CD4-positive, alpha-beta T cell treated with Interleukin-2 at 100 ng/mL for 4 hours (primary cell): Measurements from ENCODE around the gene NUTM2D.
"Not testable (repeated sequence)": the region's sequence is repeated elsewhere in the genome, so short reads cannot be mapped to it uniquely, and the experiment has no call there.

Experiments
- DNase-seq: peaks from one replicate; pipeline ENCODE4 v3.0.0-alpha.2; 2020; ENCODE audit warnings: low spot score

NUTM2D gene

GRCh38 chr10:87357444-87357843, at the start of gene NUTM2D:
Gene NUTM2D (plus strand): TSS chr10:87357744. CDS start chr10:87358266, 522 bp downstream.
- not testable (repeated sequence) for DNase-seq

- not testable (repeated sequence) for DNase-seq
These were observed 48.8 kb upstream of the NUTM2D start for GRCh38 chr10:87308702-87309101.

- not testable (repeated sequence) for DNase-seq
These were observed 47.9 kb upstream of the NUTM2D start for GRCh38 chr10:87309657-87310056.

- DNase-seq, result not testable (repeated sequence)
These were observed 46.0 kb upstream of the NUTM2D start for GRCh38 chr10:87311521-87311920.

- not testable (repeated sequence) for DNase-seq
These were observed 43.7 kb upstream of the NUTM2D start for GRCh38 chr10:87313649-87314359.

GRCh38 chr10:87314360-87314973, 43.1 kb upstream of the NUTM2D start:
- DNase-seq, result not testable (repeated sequence)

- not testable (repeated sequence) for DNase-seq
These were observed 36.0 kb upstream of the NUTM2D start for GRCh38 chr10:87321505-87321904.

- DNase-seq, result not testable (repeated sequence)
These were observed 33.0 kb upstream of the NUTM2D start for GRCh38 chr10:87324559-87324958.

- not testable (repeated sequence) for DNase-seq
These were observed 29.6 kb upstream of the NUTM2D start for GRCh38 chr10:87327958-87328357.

GRCh38 chr10:87329131-87329530, 28.4 kb upstream of the NUTM2D start:
- not testable (repeated sequence) for DNase-seq

GRCh38 chr10:87332687-87333086, 24.9 kb upstream of the NUTM2D start:
- DNase-seq, result not testable (repeated sequence)

- not testable (repeated sequence) for DNase-seq
These were observed 17.1 kb upstream of the NUTM2D start for GRCh38 chr10:87340411-87340810.

- DNase-seq, result not testable (repeated sequence)
These were observed 15.9 kb upstream of the NUTM2D start for GRCh38 chr10:87341546-87342142.

- DNase-seq, result peak; percentile 88
These were observed 15.3 kb upstream of the NUTM2D start for GRCh38 chr10:87342249-87342710.

- DNase-seq, result peak; percentile 84
These were observed 14.8 kb upstream of the NUTM2D start for GRCh38 chr10:87342711-87343258.

GRCh38 chr10:87345743-87346142, 11.8 kb upstream of the NUTM2D start:
- DNase-seq, result not testable (repeated sequence)

- DNase-seq, result not testable (repeated sequence)
These were observed 7.4 kb upstream of the NUTM2D start for GRCh38 chr10:87350161-87350560.

- DNase-seq, result not testable (repeated sequence)
These were observed 4.7 kb upstream of the NUTM2D start for GRCh38 chr10:87352825-87353224.

- DNase-seq, result not testable (repeated sequence)
These were observed 2.4 kb upstream of the NUTM2D start for GRCh38 chr10:87355110-87355509.

GRCh38 chr10:87358159-87358558, 615 bp downstream of the NUTM2D start:
- not testable (repeated sequence) for DNase-seq

GRCh38 chr10:87369514-87370112, 12.1 kb downstream of the NUTM2D start:
- DNase-seq, result not testable (repeated sequence)

GRCh38 chr10:87374091-87374490, 16.5 kb downstream of the NUTM2D start:
- DNase-seq, result not testable (repeated sequence)
